ENCODE results near the gene THSD4.

THSD4 gene

DNA sequence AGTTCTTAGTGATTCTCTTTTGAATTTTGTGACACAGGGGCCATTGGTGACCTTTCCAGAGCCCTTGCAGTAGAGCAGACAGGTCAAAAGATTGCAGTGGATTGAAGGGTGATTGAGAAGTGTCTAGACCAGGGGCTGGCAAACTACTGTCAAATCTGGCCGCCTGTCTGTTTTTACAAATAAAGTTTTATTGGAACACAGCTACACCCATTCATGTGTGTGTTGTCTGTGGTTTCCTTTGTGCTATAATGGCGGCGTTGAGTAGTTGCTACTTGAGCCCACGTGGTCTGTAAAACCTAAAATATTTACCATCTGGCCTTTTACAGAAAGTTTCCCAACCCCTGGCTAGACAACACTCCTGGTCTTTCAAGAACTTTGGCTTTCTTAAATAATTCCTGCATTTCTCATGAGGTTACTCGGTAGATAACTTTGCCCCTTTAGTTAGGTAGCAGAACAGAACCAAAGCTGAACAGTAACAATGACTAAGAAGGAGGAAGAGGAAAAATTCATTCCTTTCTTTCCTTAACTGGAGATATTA is 430.0 kb downstream of the THSD4 start:
- Histone ChIP-seq H3K4me1 (ENCODE audit: control insufficient read depth, insufficient read depth, low read length) (no peaks in the 10 kb centered on the region), H3K9me3 (ENCODE audit: control insufficient read depth, low read length) (no peaks in the 10 kb centered on the region), H3K9ac (ENCODE audit: low read length) (no peak overlapping the region), H3K27me3 (replicated peaks; ENCODE audit: control insufficient read depth, insufficient read depth, low read length) (peaks cover 7% of the 10 kb centered on the region), H3K4me3 (ENCODE audit: low read length) (no peak overlapping the region), H3K36me3 (ENCODE audit: control insufficient read depth, insufficient read depth, low read length, severe bottlenecking) (no peaks in the 10 kb centered on the region)
- no peak for DNase-seq (ENCODE audit: low read depth)

DNA sequence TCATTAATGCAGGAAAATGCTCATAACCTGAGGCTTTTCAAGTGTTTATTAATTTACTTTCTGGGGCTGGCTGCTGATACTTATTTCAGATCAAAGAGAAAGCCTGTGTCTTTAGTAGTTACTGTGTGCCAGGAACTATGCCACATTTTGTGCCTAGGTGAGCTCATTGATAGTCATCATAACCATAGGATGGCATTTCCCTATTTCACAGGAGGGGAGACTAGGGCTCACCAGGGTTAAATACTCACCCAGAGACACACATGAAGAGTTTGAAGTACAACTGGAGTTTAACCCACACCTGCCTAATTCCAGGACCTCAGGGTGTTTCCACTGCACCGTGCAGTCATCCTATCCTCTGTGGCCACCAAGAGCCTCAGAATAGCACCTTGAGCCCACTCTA is 430.7 kb downstream of the THSD4 start:
- Histone ChIP-seq H3K9me3 (ENCODE audit: control insufficient read depth, low read length) (no peaks in the 10 kb centered on the region), H3K36me3 (ENCODE audit: control insufficient read depth, insufficient read depth, low read length, severe bottlenecking) (no peaks in the 10 kb centered on the region), H3K27me3 (replicated peaks; ENCODE audit: control insufficient read depth, insufficient read depth, low read length) (peaks cover 7% of the 10 kb centered on the region), H3K4me1 (ENCODE audit: control insufficient read depth, insufficient read depth, low read length) (no peaks in the 10 kb centered on the region), H3K9ac (ENCODE audit: low read length) (no peak overlapping the region), H3K4me3 (ENCODE audit: low read length) (no peak overlapping the region)
- DNase-seq (ENCODE audit: low read depth) = no peak

DNA sequence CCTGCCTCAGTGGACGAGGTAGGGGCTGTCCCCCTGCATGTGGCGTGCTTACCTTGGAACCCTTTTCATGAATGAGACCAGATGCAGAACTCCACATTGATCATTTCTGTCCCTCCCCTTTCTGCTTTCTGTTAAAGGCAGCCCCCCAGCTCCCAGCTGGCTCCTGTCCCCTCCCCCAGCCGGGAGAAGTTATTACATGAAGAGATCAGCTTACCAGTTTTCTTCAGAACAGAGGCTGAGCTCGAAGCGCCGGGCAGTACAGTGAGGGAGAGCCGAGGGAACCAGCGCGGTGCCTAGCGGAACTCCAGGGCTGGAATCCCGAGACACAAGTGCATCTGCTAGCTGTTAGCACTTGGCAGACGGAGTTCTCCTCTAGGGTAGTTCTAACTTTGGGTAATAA is 431.7 kb downstream of the THSD4 start:
- H3K4me1 ChIP-seq (ENCODE audit: control insufficient read depth, insufficient read depth, low read length) = no peaks in the 10 kb centered on the region
- H3K9ac ChIP-seq (ENCODE audit: low read length) = no peak overlapping the region
- DNase-seq (ENCODE audit: low read depth) = peak; percentile 8
- H3K27me3 ChIP-seq (replicated peaks; ENCODE audit: control insufficient read depth, insufficient read depth, low read length) = peaks cover 7% of the 10 kb centered on the region
- H3K36me3 ChIP-seq (ENCODE audit: control insufficient read depth, insufficient read depth, low read length, severe bottlenecking) = no peaks in the 10 kb centered on the region
- H3K9me3 ChIP-seq (ENCODE audit: control insufficient read depth, low read length) = no peaks in the 10 kb centered on the region
- H3K4me3 ChIP-seq (ENCODE audit: low read length) = peak overlapping the region; percentile 58

GRCh38 chr15:71548401-71548807 is 433.1 kb downstream of the THSD4 start:
- Histone ChIP-seq H3K4me3 (ENCODE audit: low read length) (no peak overlapping the region), H3K27me3 (replicated peaks; ENCODE audit: control insufficient read depth, insufficient read depth, low read length) (peaks cover 7% of the 10 kb centered on the region), H3K9ac (ENCODE audit: low read length) (no peak overlapping the region), H3K9me3 (ENCODE audit: control insufficient read depth, low read length) (no peaks in the 10 kb centered on the region), H3K36me3 (ENCODE audit: control insufficient read depth, insufficient read depth, low read length, severe bottlenecking) (no peaks in the 10 kb centered on the region), H3K4me1 (ENCODE audit: control insufficient read depth, insufficient read depth, low read length) (no peaks in the 10 kb centered on the region)
- no peak for DNase-seq (ENCODE audit: low read depth)

- peaks cover 7% of the 10 kb centered on the region for H3K27me3 ChIP-seq (replicated peaks; ENCODE audit: control insufficient read depth, insufficient read depth, low read length)
- H3K4me1 ChIP-seq (ENCODE audit: control insufficient read depth, insufficient read depth, low read length) = no peaks in the 10 kb centered on the region
- H3K4me3 ChIP-seq (ENCODE audit: low read length) = no peak overlapping the region
- no peaks in the 10 kb centered on the region for H3K9me3 ChIP-seq (ENCODE audit: control insufficient read depth, low read length)
- H3K9ac ChIP-seq (ENCODE audit: low read length) = no peak overlapping the region
- no peak for DNase-seq (ENCODE audit: low read depth)
- H3K36me3 ChIP-seq (ENCODE audit: control insufficient read depth, insufficient read depth, low read length, severe bottlenecking) = no peaks in the 10 kb centered on the region
Measured at GRCh38 chr15:71549091-71549490, 433.8 kb downstream of the THSD4 start.

DNA sequence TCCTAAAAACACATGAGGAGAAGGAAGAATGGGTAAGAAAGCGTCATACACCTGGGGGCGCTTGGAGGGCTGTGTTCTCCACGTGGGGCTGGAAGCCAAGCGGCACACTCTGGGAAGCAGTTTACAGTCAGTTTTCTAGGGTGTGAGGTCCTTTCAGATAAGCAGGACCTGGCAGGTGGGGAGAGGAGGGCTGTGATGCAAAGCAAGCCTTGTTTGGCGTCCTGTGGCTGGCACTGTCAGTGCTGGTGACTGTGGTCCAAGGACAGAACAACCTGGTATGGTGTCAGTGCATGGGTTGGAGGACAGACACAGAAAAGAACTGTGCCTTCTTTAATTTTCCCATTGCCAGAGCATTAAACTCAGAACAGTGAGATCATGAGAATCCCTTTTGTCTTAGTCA is 434.4 kb downstream of the THSD4 start:
- Histone ChIP-seq H3K4me3 (ENCODE audit: low read length) (no peak overlapping the region), H3K9me3 (ENCODE audit: control insufficient read depth, low read length) (no peaks in the 10 kb centered on the region), H3K27me3 (replicated peaks; ENCODE audit: control insufficient read depth, insufficient read depth, low read length) (peaks cover 7% of the 10 kb centered on the region), H3K4me1 (ENCODE audit: control insufficient read depth, insufficient read depth, low read length) (no peaks in the 10 kb centered on the region), H3K9ac (ENCODE audit: low read length) (no peak overlapping the region), H3K36me3 (ENCODE audit: control insufficient read depth, insufficient read depth, low read length, severe bottlenecking) (no peaks in the 10 kb centered on the region)
- no peak for DNase-seq (ENCODE audit: low read depth)

DNA sequence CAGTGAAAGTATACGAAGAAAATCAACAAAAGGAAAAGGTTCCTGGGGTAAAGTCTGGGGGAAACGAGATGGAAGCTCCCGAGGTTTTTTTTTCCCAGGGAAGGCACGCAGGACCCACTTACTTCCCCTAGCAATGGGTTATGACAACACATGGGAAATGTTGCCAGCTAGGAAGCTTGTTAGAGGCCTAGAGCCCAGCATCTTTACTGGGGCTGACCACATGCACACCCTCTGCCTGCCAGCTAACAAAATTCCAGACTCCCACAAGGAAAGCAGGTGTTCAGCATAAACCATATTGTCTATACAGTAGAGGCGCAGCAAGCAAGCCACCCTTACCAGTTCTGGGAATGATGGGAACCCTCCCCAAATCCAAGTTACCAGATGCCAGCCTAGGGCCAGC is 436.3 kb downstream of the THSD4 start:
- peaks cover 7% of the 10 kb centered on the region for H3K27me3 ChIP-seq (replicated peaks; ENCODE audit: control insufficient read depth, insufficient read depth, low read length)
- no peak for DNase-seq (ENCODE audit: low read depth)
- H3K36me3 ChIP-seq (ENCODE audit: control insufficient read depth, insufficient read depth, low read length, severe bottlenecking) = no peaks in the 10 kb centered on the region
- H3K9me3 ChIP-seq (ENCODE audit: control insufficient read depth, low read length) = no peaks in the 10 kb centered on the region
- H3K9ac ChIP-seq (ENCODE audit: low read length) = no peak overlapping the region
- no peak overlapping the region for H3K4me3 ChIP-seq (ENCODE audit: low read length)
- no peaks in the 10 kb centered on the region for H3K4me1 ChIP-seq (ENCODE audit: control insufficient read depth, insufficient read depth, low read length)

DNA sequence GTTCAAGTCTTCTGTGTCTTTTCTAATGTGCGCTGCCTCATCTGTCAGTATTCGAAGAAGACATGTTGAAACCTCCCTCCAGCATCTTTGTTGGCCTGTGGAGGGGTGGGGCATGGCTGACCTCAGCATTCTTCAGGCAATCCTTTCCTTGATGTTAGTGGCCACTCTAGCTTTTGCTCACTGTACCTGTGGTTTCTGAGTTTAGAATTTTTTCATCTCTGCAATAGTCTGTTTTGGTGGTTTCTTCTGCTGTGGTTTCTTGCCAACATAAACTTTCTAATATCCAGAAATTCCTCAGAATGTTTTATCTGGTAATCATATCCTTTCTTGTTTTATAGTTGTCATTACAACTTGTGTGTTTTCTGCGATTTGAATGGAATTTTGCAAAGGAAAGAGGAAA is 443.8 kb downstream of the THSD4 start:
- no peak overlapping the region for H3K9ac ChIP-seq (ENCODE audit: low read length)
- H3K27me3 ChIP-seq (replicated peaks; ENCODE audit: control insufficient read depth, insufficient read depth, low read length) = no peaks in the 10 kb centered on the region
- no peak overlapping the region for H3K4me3 ChIP-seq (ENCODE audit: low read length)
- H3K4me1 ChIP-seq (ENCODE audit: control insufficient read depth, insufficient read depth, low read length) = no peaks in the 10 kb centered on the region
- H3K36me3 ChIP-seq (ENCODE audit: control insufficient read depth, insufficient read depth, low read length, severe bottlenecking) = no peaks in the 10 kb centered on the region
- peaks cover 4% of the 10 kb centered on the region for H3K9me3 ChIP-seq (ENCODE audit: control insufficient read depth, low read length)
- DNase-seq (ENCODE audit: low read depth) = peak; percentile 44

DNA sequence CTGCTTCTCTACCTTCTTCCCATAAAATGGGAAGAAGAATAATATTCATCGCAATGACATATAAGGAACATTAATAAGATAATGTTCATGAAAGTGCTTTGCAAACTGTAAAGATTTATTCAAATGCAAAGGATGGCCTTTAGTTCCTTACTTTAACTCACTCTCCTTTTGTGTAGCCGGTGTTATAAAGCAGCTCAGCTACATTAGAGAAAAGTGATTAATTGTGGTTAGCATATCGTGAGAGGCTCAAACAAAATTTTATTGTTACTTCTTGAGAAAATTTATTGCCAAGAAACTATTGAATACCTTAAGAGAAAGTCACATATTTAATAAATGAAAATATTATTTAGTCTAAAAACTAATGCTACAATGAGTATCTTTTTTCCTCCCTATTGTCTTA is 444.3 kb downstream of the THSD4 start:
- H3K9me3 ChIP-seq (ENCODE audit: control insufficient read depth, low read length) = peaks cover 4% of the 10 kb centered on the region
- no peaks in the 10 kb centered on the region for H3K4me1 ChIP-seq (ENCODE audit: control insufficient read depth, insufficient read depth, low read length)
- no peak overlapping the region for H3K4me3 ChIP-seq (ENCODE audit: low read length)
- DNase-seq (ENCODE audit: low read depth) = no peak
- no peak overlapping the region for H3K9ac ChIP-seq (ENCODE audit: low read length)
- H3K36me3 ChIP-seq (ENCODE audit: control insufficient read depth, insufficient read depth, low read length, severe bottlenecking) = no peaks in the 10 kb centered on the region
- no peaks in the 10 kb centered on the region for H3K27me3 ChIP-seq (replicated peaks; ENCODE audit: control insufficient read depth, insufficient read depth, low read length)

DNA sequence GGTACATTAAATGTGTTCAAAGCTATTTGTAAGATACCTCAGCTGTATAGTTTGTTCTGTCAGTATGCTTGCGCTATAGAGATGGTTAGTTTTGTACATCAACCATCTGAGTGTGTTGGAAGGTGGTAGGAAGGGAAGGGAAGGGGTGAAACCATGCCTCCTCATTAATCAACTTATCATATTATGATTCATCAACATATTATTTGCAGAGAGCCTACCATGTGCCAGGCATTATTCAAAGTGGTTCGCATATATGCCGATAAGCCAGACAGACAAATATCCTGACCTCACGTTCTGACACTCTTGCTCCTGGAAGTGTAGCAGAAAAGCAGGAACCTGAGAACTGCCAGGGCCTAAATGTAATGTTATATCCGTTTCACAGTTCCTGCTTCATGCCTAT is 447.0 kb downstream of the THSD4 start:
- no peak overlapping the region for H3K4me3 ChIP-seq (ENCODE audit: low read length)
- H3K4me1 ChIP-seq (ENCODE audit: control insufficient read depth, insufficient read depth, low read length) = no peaks in the 10 kb centered on the region
- DNase-seq (ENCODE audit: low read depth) = no peak
- no peaks in the 10 kb centered on the region for H3K27me3 ChIP-seq (replicated peaks; ENCODE audit: control insufficient read depth, insufficient read depth, low read length)
- H3K9me3 ChIP-seq (ENCODE audit: control insufficient read depth, low read length) = no peaks in the 10 kb centered on the region
- H3K36me3 ChIP-seq (ENCODE audit: control insufficient read depth, insufficient read depth, low read length, severe bottlenecking) = no peaks in the 10 kb centered on the region
- H3K9ac ChIP-seq (ENCODE audit: low read length) = no peak overlapping the region

- no peak for DNase-seq (ENCODE audit: low read depth)
- Histone ChIP-seq H3K4me1 (ENCODE audit: control insufficient read depth, insufficient read depth, low read length) (no peaks in the 10 kb centered on the region), H3K36me3 (ENCODE audit: control insufficient read depth, insufficient read depth, low read length, severe bottlenecking) (no peaks in the 10 kb centered on the region), H3K9ac (ENCODE audit: low read length) (no peak overlapping the region), H3K4me3 (ENCODE audit: low read length) (no peak overlapping the region), H3K9me3 (ENCODE audit: control insufficient read depth, low read length) (no peaks in the 10 kb centered on the region), H3K27me3 (replicated peaks; ENCODE audit: control insufficient read depth, insufficient read depth, low read length) (no peaks in the 10 kb centered on the region)
Measured at GRCh38 chr15:71564217-71564616, 448.9 kb downstream of the THSD4 start.

DNA sequence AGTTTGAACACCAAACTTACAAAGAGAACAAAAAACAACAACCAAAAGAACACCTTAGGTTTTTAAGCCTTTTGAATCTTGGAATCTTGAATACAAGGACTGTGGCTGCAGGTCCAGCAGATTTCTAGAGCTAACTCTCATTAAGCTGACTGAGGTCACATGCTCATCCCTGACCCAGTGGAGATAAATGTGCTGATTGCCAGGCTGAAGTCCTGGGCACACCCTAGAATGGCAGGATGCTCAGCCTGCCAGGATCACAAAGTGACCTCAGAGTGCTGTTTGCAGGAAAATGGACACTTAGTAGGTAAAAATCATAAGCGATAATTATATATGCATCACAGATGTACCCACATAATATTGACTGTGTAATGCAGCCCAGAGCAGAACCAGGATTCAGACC is 449.7 kb downstream of the THSD4 start:
- no peaks in the 10 kb centered on the region for H3K4me1 ChIP-seq (ENCODE audit: control insufficient read depth, insufficient read depth, low read length)
- H3K9me3 ChIP-seq (ENCODE audit: control insufficient read depth, low read length) = no peaks in the 10 kb centered on the region
- H3K4me3 ChIP-seq (ENCODE audit: low read length) = no peak overlapping the region
- DNase-seq (ENCODE audit: low read depth) = no peak
- no peak overlapping the region for H3K9ac ChIP-seq (ENCODE audit: low read length)
- no peaks in the 10 kb centered on the region for H3K36me3 ChIP-seq (ENCODE audit: control insufficient read depth, insufficient read depth, low read length, severe bottlenecking)
- H3K27me3 ChIP-seq (replicated peaks; ENCODE audit: control insufficient read depth, insufficient read depth, low read length) = no peaks in the 10 kb centered on the region

Data from adipocyte (in vitro differentiated cells).